NB4 (cell line): ENCODE results near the gene BICD2.

Experiments
- MYC ChIP-seq: IDR thresholded peaks from 2 replicates; pipeline ENCODE4 v1.6.1; 2011; ENCODE audit warnings: low read depth, low read length
- TF ChIP-seq, protein P1 (sequence below): IDR thresholded peaks from one replicate; pipeline ENCODE4 v1.5.1; 2012; ENCODE audit warnings: low read depth, low read length

- TF ChIP-seq MYC: no peak
- TF ChIP-seq, protein P1, sequence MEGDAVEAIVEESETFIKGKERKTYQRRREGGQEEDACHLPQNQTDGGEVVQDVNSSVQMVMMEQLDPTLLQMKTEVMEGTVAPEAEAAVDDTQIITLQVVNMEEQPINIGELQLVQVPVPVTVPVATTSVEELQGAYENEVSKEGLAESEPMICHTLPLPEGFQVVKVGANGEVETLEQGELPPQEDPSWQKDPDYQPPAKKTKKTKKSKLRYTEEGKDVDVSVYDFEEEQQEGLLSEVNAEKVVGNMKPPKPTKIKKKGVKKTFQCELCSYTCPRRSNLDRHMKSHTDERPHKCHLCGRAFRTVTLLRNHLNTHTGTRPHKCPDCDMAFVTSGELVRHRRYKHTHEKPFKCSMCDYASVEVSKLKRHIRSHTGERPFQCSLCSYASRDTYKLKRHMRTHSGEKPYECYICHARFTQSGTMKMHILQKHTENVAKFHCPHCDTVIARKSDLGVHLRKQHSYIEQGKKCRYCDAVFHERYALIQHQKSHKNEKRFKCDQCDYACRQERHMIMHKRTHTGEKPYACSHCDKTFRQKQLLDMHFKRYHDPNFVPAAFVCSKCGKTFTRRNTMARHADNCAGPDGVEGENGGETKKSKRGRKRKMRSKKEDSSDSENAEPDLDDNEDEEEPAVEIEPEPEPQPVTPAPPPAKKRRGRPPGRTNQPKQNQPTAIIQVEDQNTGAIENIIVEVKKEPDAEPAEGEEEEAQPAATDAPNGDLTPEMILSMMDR: no peak
Observed at GRCh38 chr9:92721548-92721947, 43.1 kb downstream of the BICD2 start.
